Osteocyte (in vitro differentiated cells): ENCODE measurements around the gene CPS1. TPM values are rescaled to one million over a fixed set of nuclear protein-coding genes. Genes with fewer than 3 reads are reported as not detected.

Experiments
- DNase-seq: peaks from one replicate; pipeline ENCODE4 v3.0.0; 2021; ENCODE audit warnings: mixed read lengths; ENCODE audit not compliant: unreplicated experiment; ENCODE audit errors: extremely low spot score
- H3K27ac Mint-ChIP-seq: one replicate; pipeline ENCODE4 v1.8.0; 2021; ENCODE audit warnings: mild to moderate bottlenecking, mixed read lengths; ENCODE audit not compliant: unreplicated experiment
- H3K27me3 Mint-ChIP-seq: one replicate; pipeline ENCODE4 v1.8.0; 2021; ENCODE audit warnings: mixed read lengths; ENCODE audit not compliant: unreplicated experiment
- H3K36me3 Mint-ChIP-seq: one replicate; pipeline ENCODE4 v1.8.0; 2021; ENCODE audit warnings: mixed read lengths; ENCODE audit not compliant: unreplicated experiment
- H3K4me1 Mint-ChIP-seq: one replicate; pipeline ENCODE4 v1.8.0; 2021; ENCODE audit warnings: mixed read lengths; ENCODE audit not compliant: unreplicated experiment
- H3K4me3 Mint-ChIP-seq: one replicate; pipeline ENCODE4 v1.8.0; 2021; ENCODE audit warnings: mild to moderate bottlenecking, moderate library complexity, mixed read lengths; ENCODE audit not compliant: unreplicated experiment
- H3K9me3 Mint-ChIP-seq: one replicate; pipeline ENCODE4 v1.8.0; 2021; ENCODE audit warnings: mixed read lengths; ENCODE audit not compliant: unreplicated experiment
- CTCF ChIP-seq: fragments of 200-600 bp; sonication (generic); IDR thresholded peaks from 2 replicates; pipeline ENCODE4 v1.5.0; 2021; ENCODE audit warnings: antibody characterized with exemption, mild to moderate bottlenecking, moderate library complexity
- total RNA-seq: library from RNA; stranded (reverse); gene quantifications from 2 replicates; pipeline ENCODE4 v1.2.1, GENCODE V29; 2021

Gene CPS1
- total RNA-seq, 1 donor from 2014 or later = 22.3 TPM

- no peak for DNase-seq
- Mint-ChIP-seq H3K9me3 (no peaks in the 10 kb centered on the region), H3K4me1 (no peaks in the 10 kb centered on the region), H3K4me3 (no peak overlapping the region), H3K27ac (no peak overlapping the region), H3K27me3 (no peaks in the 10 kb centered on the region), H3K36me3 (no peaks in the 10 kb centered on the region)
- no peak for TF ChIP-seq CTCF
Observed at GRCh38 chr2:210611466-210611865, 55.1 kb downstream of the CPS1 start.

- Mint-ChIP-seq H3K27me3 (no peaks in the 10 kb centered on the region), H3K9me3 (no peaks in the 10 kb centered on the region), H3K4me3 (no peak overlapping the region), H3K36me3 (no peaks in the 10 kb centered on the region), H3K4me1 (no peaks in the 10 kb centered on the region), H3K27ac (no peak overlapping the region)
- no peak for DNase-seq
- no peak for TF ChIP-seq CTCF
Observed at GRCh38 chr2:210616074-210616473, 59.7 kb downstream of the CPS1 start.

GRCh38 chr2:210617318-210617717 is 60.9 kb downstream of the CPS1 start:
- H3K27me3 Mint-ChIP-seq = no peaks in the 10 kb centered on the region
- H3K27ac Mint-ChIP-seq = no peak overlapping the region
- no peaks in the 10 kb centered on the region for H3K36me3 Mint-ChIP-seq
- no peak for DNase-seq
- TF ChIP-seq CTCF = no peak
- H3K4me3 Mint-ChIP-seq = no peak overlapping the region
- no peaks in the 10 kb centered on the region for H3K9me3 Mint-ChIP-seq
- no peaks in the 10 kb centered on the region for H3K4me1 Mint-ChIP-seq

- no peaks in the 10 kb centered on the region for H3K9me3 Mint-ChIP-seq
- no peak for DNase-seq
- no peaks in the 10 kb centered on the region for H3K36me3 Mint-ChIP-seq
- H3K27ac Mint-ChIP-seq = no peak overlapping the region
- H3K4me1 Mint-ChIP-seq = no peaks in the 10 kb centered on the region
- H3K4me3 Mint-ChIP-seq = no peak overlapping the region
- peak; percentile 76 for TF ChIP-seq CTCF
- no peaks in the 10 kb centered on the region for H3K27me3 Mint-ChIP-seq
Observed at GRCh38 chr2:210617732-210618330, 61.4 kb downstream of the CPS1 start.

- no peak for TF ChIP-seq CTCF
- Mint-ChIP-seq H3K9me3 (no peaks in the 10 kb centered on the region), H3K36me3 (no peaks in the 10 kb centered on the region), H3K27me3 (no peaks in the 10 kb centered on the region), H3K4me3 (no peak overlapping the region), H3K4me1 (no peaks in the 10 kb centered on the region), H3K27ac (no peak overlapping the region)
- no peak for DNase-seq
Observed at GRCh38 chr2:210620456-210620855, 64.1 kb downstream of the CPS1 start.
